ENCODE data around the gene DIP2B.

The DIP2B gene

DNA sequence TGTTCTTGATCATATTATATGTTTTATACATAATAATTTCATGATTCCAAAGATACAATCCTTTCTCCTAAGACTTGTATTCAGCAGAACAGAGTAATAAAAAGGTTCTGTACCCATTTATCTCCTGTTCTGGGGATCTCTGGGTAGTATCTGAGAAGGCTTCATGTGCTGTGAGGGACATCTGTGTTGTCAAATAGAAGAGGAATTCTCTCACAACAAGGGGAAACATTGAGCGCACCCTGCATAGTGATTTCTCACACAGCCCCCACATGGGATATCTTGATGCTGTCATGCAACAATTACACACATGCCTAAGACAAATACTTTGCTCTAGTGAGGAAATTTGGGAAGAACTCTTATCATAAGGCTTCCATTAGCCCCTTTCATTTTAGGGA is 157.3 kb downstream of the DIP2B start:
- Histone ChIP-seq H3K4me1 (ENCODE audit: low read depth, poor library complexity, severe bottlenecking) (no peaks in the 10 kb centered on the region), H3K36me3 (ENCODE audit: insufficient read depth) (no peaks in the 10 kb centered on the region; the same call in 1 of the 2 replicates), H3K4me3 (IDR thresholded peaks at IDR 0.05; ENCODE audit: insufficient read depth, low read depth, low read length) (no peak overlapping the region), H2AFZ (ENCODE audit: low read depth) (no peak overlapping the region), H3K4me2 (no peak overlapping the region), H3K79me2 (ENCODE audit: insufficient read depth, low read depth) (no peaks in the 10 kb centered on the region), H3K9ac (no peak overlapping the region), H3K27me3 (ENCODE audit: insufficient read depth, low read depth) (no peaks in the 10 kb centered on the region), H3K27ac (no peak overlapping the region), H4K20me1 (ENCODE audit: insufficient read depth) (no peaks in the 10 kb centered on the region)
- TF ChIP-seq, protein P1, sequence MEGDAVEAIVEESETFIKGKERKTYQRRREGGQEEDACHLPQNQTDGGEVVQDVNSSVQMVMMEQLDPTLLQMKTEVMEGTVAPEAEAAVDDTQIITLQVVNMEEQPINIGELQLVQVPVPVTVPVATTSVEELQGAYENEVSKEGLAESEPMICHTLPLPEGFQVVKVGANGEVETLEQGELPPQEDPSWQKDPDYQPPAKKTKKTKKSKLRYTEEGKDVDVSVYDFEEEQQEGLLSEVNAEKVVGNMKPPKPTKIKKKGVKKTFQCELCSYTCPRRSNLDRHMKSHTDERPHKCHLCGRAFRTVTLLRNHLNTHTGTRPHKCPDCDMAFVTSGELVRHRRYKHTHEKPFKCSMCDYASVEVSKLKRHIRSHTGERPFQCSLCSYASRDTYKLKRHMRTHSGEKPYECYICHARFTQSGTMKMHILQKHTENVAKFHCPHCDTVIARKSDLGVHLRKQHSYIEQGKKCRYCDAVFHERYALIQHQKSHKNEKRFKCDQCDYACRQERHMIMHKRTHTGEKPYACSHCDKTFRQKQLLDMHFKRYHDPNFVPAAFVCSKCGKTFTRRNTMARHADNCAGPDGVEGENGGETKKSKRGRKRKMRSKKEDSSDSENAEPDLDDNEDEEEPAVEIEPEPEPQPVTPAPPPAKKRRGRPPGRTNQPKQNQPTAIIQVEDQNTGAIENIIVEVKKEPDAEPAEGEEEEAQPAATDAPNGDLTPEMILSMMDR (conservative IDR thresholded peaks at IDR 0.05; ENCODE audit: low read depth, low read length): no peak

DNA sequence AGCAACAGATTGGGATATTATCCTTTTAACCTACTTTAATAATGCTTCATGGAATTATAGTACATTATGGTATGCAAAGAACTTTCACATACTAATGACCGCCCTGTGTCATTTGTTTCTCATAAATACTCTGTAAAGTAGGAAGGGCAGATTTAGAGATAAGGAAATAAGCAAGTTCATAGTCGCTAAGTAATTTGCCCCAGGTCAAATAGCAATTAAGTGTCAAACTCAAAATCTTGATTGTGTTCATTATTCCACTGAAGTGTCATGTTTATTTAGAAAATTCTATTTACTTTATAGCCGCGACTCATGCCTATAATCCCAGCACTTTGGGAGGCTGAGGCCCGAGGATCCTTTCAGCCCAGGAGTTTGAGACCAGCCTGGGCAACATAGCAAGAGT is 160.4 kb downstream of the DIP2B start:
- H3K36me3 ChIP-seq (ENCODE audit: insufficient read depth): no peaks in the 10 kb centered on the region; the same call in 1 of the 2 replicates
- H2AFZ ChIP-seq (ENCODE audit: low read depth): no peak overlapping the region
- no peak overlapping the region for H3K27ac ChIP-seq
- H3K79me2 ChIP-seq (ENCODE audit: insufficient read depth, low read depth): no peaks in the 10 kb centered on the region
- no peak overlapping the region for H3K4me2 ChIP-seq
- H3K4me3 ChIP-seq (IDR thresholded peaks at IDR 0.05; ENCODE audit: insufficient read depth, low read depth, low read length): no peak overlapping the region
- H3K27me3 ChIP-seq (ENCODE audit: insufficient read depth, low read depth): no peaks in the 10 kb centered on the region
- no peaks in the 10 kb centered on the region for H3K4me1 ChIP-seq (ENCODE audit: low read depth, poor library complexity, severe bottlenecking)
- TF ChIP-seq, protein P1 (conservative IDR thresholded peaks at IDR 0.05; ENCODE audit: low read depth, low read length): no peak
- no peaks in the 10 kb centered on the region for H4K20me1 ChIP-seq (ENCODE audit: insufficient read depth)
- H3K9ac ChIP-seq: no peak overlapping the region

DNA sequence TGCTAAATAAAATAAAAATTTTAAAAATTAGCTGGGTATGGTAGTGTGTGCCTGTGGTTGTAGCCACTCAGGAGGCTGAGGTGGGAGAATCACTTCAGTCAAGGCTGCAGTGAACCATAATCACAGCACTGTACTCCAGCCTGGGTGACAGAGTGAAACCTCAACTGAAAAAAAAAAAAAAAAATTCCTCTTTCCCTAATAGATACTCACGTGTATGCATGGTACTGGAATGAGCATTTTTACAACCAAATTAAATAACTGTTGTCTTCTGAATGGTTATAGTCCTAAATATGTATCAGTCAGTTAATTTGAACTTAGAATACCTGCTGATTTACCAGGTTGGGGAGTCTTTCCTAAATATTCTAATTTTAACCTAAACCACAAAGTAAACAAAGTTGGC is 160.8 kb downstream of the DIP2B start:
- no peak overlapping the region for H3K4me2 ChIP-seq
- no peaks in the 10 kb centered on the region for H3K27me3 ChIP-seq (ENCODE audit: insufficient read depth, low read depth)
- no peaks in the 10 kb centered on the region for H4K20me1 ChIP-seq (ENCODE audit: insufficient read depth)
- no peak overlapping the region for H3K27ac ChIP-seq
- TF ChIP-seq, protein P1 (conservative IDR thresholded peaks at IDR 0.05; ENCODE audit: low read depth, low read length): no peak
- no peak overlapping the region for H3K4me3 ChIP-seq (IDR thresholded peaks at IDR 0.05; ENCODE audit: insufficient read depth, low read depth, low read length)
- no peaks in the 10 kb centered on the region for H3K4me1 ChIP-seq (ENCODE audit: low read depth, poor library complexity, severe bottlenecking)
- no peaks in the 10 kb centered on the region for H3K79me2 ChIP-seq (ENCODE audit: insufficient read depth, low read depth)
- H3K36me3 ChIP-seq (ENCODE audit: insufficient read depth): no peaks in the 10 kb centered on the region
- H3K9ac ChIP-seq: no peak overlapping the region
- no peak overlapping the region for H2AFZ ChIP-seq (ENCODE audit: low read depth)

DNA sequence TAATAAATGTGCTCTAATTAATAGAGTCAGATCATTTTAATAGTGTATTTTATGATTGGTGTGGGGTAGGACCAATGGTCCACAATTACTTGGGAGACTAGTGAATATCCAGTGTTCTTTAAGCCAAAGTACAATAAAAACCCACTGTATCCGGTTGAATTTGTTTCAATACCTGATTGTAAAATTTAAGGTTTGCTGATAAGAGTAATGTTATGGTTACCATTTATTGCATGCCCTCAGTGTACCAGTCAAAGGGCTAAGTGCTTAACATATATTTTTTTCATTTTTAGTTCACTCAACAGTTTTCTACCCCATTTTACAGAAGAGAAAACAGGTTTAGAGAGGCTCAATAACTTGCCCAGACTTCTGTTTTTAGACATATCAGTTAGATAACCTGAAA is 161.2 kb downstream of the DIP2B start:
- Histone ChIP-seq H3K4me3 (IDR thresholded peaks at IDR 0.05; ENCODE audit: insufficient read depth, low read depth, low read length) (no peak overlapping the region), H3K27me3 (ENCODE audit: insufficient read depth, low read depth) (no peaks in the 10 kb centered on the region), H3K79me2 (ENCODE audit: insufficient read depth, low read depth) (no peaks in the 10 kb centered on the region), H3K27ac (no peak overlapping the region), H2AFZ (ENCODE audit: low read depth) (no peak overlapping the region), H3K4me2 (no peak overlapping the region), H3K4me1 (ENCODE audit: low read depth, poor library complexity, severe bottlenecking) (no peaks in the 10 kb centered on the region), H4K20me1 (ENCODE audit: insufficient read depth) (no peaks in the 10 kb centered on the region), H3K9ac (no peak overlapping the region), H3K36me3 (ENCODE audit: insufficient read depth) (no peaks in the 10 kb centered on the region)
- TF ChIP-seq, protein P1 (conservative IDR thresholded peaks at IDR 0.05; ENCODE audit: low read depth, low read length): no peak

All from KMS-11 (cell line).